Mesenchymal stem cell (in vitro differentiated cells and primary cell): ENCODE results near the gene RIPK4.

Source experiments
- DNase-seq: peaks from one replicate; pipeline ENCODE4 v3.0.0-alpha.2; 2013
- H2AFZ ChIP-seq: one replicate; pipeline ENCODE4 v1.6.1; 2013; ENCODE audit warnings: low read depth, mild to moderate bottlenecking, control low read depth, inconsistent platforms, low read length, moderate library complexity
- H2AK5ac ChIP-seq: 2 replicates; pipeline ENCODE4 v1.6.1; 2013; ENCODE audit warnings: low read length, moderate library complexity, mild to moderate bottlenecking, inconsistent platforms; ENCODE audit not compliant: severe bottlenecking
- H2BK120ac ChIP-seq: one replicate; pipeline ENCODE4 v1.6.1; 2013; ENCODE audit warnings: low read depth, mild to moderate bottlenecking, inconsistent platforms, low read length, moderate library complexity
- H2BK12ac ChIP-seq, 2 experiments: one replicate each; pipeline ENCODE4 v1.6.1; 2013; ENCODE audit warnings: inconsistent platforms in 2 of 2, low read length in 2 of 2, mild to moderate bottlenecking in 2 of 2, moderate library complexity in 2 of 2, control low read depth in 1 of 2
- H2BK15ac ChIP-seq: one replicate; pipeline ENCODE4 v1.6.1; 2013; ENCODE audit warnings: mild to moderate bottlenecking, low read depth, inconsistent platforms; ENCODE audit not compliant: poor library complexity, severe bottlenecking
- H2BK5ac ChIP-seq: 2 replicates; pipeline ENCODE4 v1.6.1; 2013; ENCODE audit warnings: low read depth, mild to moderate bottlenecking, low read length, control low read depth, inconsistent platforms; ENCODE audit not compliant: poor library complexity, severe bottlenecking
- H3K14ac ChIP-seq, 2 experiments: one replicate each; pipeline ENCODE4 v1.6.1; 2013; ENCODE audit warnings: inconsistent platforms in 2 of 2, low read length in 2 of 2, control low read depth in 1 of 2, mild to moderate bottlenecking in 1 of 2, moderate library complexity in 1 of 2
- H3K18ac ChIP-seq, 2 experiments: one replicate each; pipeline ENCODE4 v1.6.1; 2013; ENCODE audit warnings: inconsistent platforms in 2 of 2, low read length in 2 of 2, control low read depth in 1 of 2, low read depth in 1 of 2, mild to moderate bottlenecking in 1 of 2
- H3K23ac ChIP-seq, 2 experiments: one replicate each; pipeline ENCODE4 v1.6.1; 2013; ENCODE audit warnings: inconsistent platforms in 2 of 2, low read length in 2 of 2, mild to moderate bottlenecking in 2 of 2, moderate library complexity in 2 of 2, control low read depth in 1 of 2
- H3K27ac ChIP-seq: 2 replicates; pipeline ENCODE4 v1.5.1; 2013; ENCODE audit warnings: mild to moderate bottlenecking, moderate library complexity, low read length, control low read depth, inconsistent platforms; ENCODE audit not compliant: poor library complexity, severe bottlenecking
- H3K27me3 ChIP-seq, 2 experiments: 2 replicates each; pipeline versions ENCODE4 v1.6.1 to v1.7.0; 2013; ENCODE audit warnings: low read length in 2 of 2, mild to moderate bottlenecking in 2 of 2, moderate library complexity in 2 of 2, control low read depth in 1 of 2, inconsistent platforms in 1 of 2; ENCODE audit not compliant: control insufficient read depth in 1 of 2, insufficient read depth in 1 of 2
- H3K36me3 ChIP-seq, 2 experiments: 2 replicates each; pipeline versions ENCODE4 v1.6.1 to v1.7.0; 2013; ENCODE audit warnings: low read length in 2 of 2, control low read depth in 1 of 2, inconsistent platforms in 1 of 2, low read depth in 1 of 2, mild to moderate bottlenecking in 1 of 2; ENCODE audit not compliant: insufficient read depth in 2 of 2, control insufficient read depth in 1 of 2
- H3K4ac ChIP-seq, 2 experiments: one replicate each; pipeline ENCODE4 v1.6.1; 2013; ENCODE audit warnings: inconsistent platforms in 2 of 2, low read length in 2 of 2, mild to moderate bottlenecking in 2 of 2, moderate library complexity in 2 of 2, control low read depth in 1 of 2, low read depth in 1 of 2
- H3K4me1 ChIP-seq: 2 replicates; pipeline ENCODE4 v1.6.1; 2013; ENCODE audit warnings: low read depth, low read length, control low read depth; ENCODE audit not compliant: control insufficient read depth, insufficient read depth
- H3K4me2 ChIP-seq: 2 replicates; pipeline ENCODE4 v1.6.1; 2013; ENCODE audit warnings: low read length, mild to moderate bottlenecking, inconsistent platforms; ENCODE audit not compliant: poor library complexity, severe bottlenecking
- H3K4me3 ChIP-seq, 2 experiments: 2 replicates each; pipeline versions ENCODE4 v1.5.1 to v1.7.0; 2013; ENCODE audit warnings: low read length in 2 of 2, mild to moderate bottlenecking in 2 of 2, control low read depth in 1 of 2, low read depth in 1 of 2; ENCODE audit not compliant: insufficient read depth in 1 of 2
- H3K79me1 ChIP-seq: replicated peaks from 2 replicates; pipeline ENCODE4 v1.6.1; 2013; ENCODE audit warnings: mild to moderate bottlenecking, control low read depth, low read length, inconsistent platforms; ENCODE audit not compliant: poor library complexity, severe bottlenecking
- H3K9ac ChIP-seq: 2 replicates; pipeline ENCODE4 v1.7.0; 2013; ENCODE audit warnings: mild to moderate bottlenecking, low read length, moderate library complexity
- H3K9me3 ChIP-seq: 2 replicates; pipeline ENCODE4 v1.7.0; 2013; ENCODE audit warnings: mild to moderate bottlenecking, low read length; ENCODE audit not compliant: control insufficient read depth
- H4K8ac ChIP-seq: one replicate; pipeline ENCODE4 v1.6.1; 2013; ENCODE audit warnings: inconsistent platforms, mild to moderate bottlenecking, low read length, moderate library complexity
- H4K91ac ChIP-seq: one replicate; pipeline ENCODE4 v1.6.1; 2013; ENCODE audit warnings: mild to moderate bottlenecking, low read length, inconsistent platforms
- WGBS: methylation state at CpG from one replicate; pipeline ENCODE4 v1.1.7; 2013; ENCODE audit warnings: mixed read lengths; 5-methylcytosine and 5-hydroxymethylcytosine counted together

Gene RIPK4

DNA sequence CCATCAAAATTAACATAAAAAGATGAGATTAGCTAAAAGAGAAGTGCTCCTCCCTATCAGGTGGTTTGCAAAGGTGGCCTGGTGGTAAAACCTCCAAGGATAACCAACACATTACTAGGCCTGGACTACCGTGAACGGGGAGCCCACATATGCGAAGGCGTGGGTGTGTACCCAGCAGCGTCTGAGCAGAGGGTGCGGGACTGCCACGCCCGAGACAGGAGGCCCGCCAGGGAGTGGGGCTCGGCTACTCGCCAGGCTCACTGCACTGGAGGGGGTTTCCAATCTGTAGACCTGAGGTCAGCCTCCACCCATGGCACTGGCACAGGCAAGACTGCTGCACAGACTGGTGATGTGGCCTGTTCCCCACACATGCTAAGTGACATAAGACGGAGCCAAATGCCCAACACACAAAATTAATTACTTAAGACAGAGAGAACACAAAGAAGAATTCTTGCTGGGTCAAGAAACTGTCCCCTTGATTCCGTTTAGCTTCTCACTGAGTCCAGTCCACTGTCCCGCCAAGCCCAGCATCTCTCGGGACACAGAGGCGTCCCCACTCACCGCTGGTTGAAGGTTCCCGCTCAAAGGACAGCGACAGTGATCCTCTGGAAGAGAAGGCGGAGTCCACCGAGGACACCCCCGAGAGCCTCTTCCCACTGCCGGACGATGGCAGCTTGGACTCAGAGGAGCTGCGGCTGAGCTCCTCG, 23.4 kb downstream of the RIPK4 start:
- Histone ChIP-seq H3K4me1 (no peaks in the 10 kb centered on the region), H3K4me3 (no peak overlapping the region), H4K91ac (no peak overlapping the region), H2BK120ac (no peak overlapping the region), H2BK12ac (no peak overlapping the region), H3K9ac (no peak overlapping the region), H3K4ac (no peak overlapping the region), H3K36me3 (peaks cover 0 to 83% of the 10 kb centered on the region in 2 experiments), H3K79me1 (peaks cover 5% of the 10 kb centered on the region), H3K27ac (no peak overlapping the region), H3K23ac (no peak overlapping the region), H2BK15ac (no peak overlapping the region), H3K27me3 (peaks cover 0 to 46% of the 10 kb centered on the region in 2 experiments), H2BK5ac (no peak overlapping the region), H3K18ac (no peak overlapping the region), H2AFZ (no peak overlapping the region), H4K8ac (no peak overlapping the region), H3K9me3 (peaks cover 4% of the 10 kb centered on the region), H3K4me2 (no peak overlapping the region), H3K14ac (no peak overlapping the region), H2AK5ac (no peak overlapping the region)
- WGBS = 95% methylated on average over 26 of the region's 26 CpGs
- DNase-seq = no peak

DNA sequence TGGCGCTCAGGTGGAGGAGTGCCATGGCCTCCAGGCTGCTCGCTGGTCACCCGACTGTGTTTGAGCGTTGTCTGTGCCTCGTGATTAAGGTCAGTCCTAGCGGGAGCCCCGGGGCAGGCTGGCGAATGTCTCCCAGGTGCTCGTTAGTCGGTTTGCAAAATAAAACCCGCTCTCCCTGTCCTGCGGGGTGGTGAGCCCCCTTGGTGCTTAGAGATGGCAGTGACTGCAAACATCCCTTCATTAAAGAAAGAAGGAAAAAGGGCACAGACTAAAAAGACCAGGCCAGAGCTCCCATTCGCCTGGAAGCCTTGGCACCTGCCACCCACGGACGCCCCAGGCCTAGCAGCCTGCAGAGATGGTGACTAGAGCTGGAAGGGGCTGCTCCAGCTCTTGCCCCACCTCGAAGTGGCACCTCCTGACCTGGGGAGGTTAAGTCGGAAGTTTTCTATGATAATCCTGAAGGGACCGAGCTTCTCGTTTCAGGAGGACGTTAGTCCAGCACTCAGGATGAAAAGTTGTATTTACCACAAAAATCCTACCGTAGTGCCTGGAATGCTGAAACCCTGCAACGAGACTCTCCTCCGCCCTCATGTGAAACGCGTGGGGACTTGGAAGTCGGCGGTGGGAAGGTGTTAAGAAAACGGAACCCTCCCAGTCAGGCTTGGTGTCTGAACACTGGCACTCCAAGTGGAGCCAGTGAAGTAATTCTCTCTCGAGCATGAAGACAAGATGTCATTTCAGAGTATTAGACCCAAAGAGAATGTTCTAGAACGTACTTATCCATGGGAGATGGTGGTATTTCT, 24.6 kb downstream of the RIPK4 start:
- no peak overlapping the region for H3K23ac ChIP-seq
- H3K27me3 ChIP-seq = peaks cover 0 to 48% of the 10 kb centered on the region in 2 experiments
- no peak overlapping the region for H4K91ac ChIP-seq

GRCh38 chr21:41741253-41742072, 25.4 kb downstream of the RIPK4 start:
- Histone ChIP-seq H3K9ac (no peak overlapping the region), H3K27ac (no peak overlapping the region), H2BK5ac (no peak overlapping the region), H2AFZ (no peak overlapping the region), H3K4me1 (no peaks in the 10 kb centered on the region), H2AK5ac (no peak overlapping the region), H3K27me3 (peaks cover 0 to 52% of the 10 kb centered on the region in 2 experiments), H3K4ac (no peak overlapping the region), H3K79me1 (peaks cover 3% of the 10 kb centered on the region), H2BK120ac (no peak overlapping the region), H3K14ac (no peak overlapping the region), H3K4me3 (no peak overlapping the region), H3K23ac (no peak overlapping the region), H2BK15ac (no peak overlapping the region), H2BK12ac (no peak overlapping the region), H3K36me3 (peaks cover 0 to 76% of the 10 kb centered on the region in 2 experiments), H4K91ac (no peak overlapping the region), H3K9me3 (peaks cover 23% of the 10 kb centered on the region), H4K8ac (no peak overlapping the region), H3K4me2 (no peak overlapping the region), H3K18ac (no peak overlapping the region)
- 91% methylated on average over 55 of the region's 55 CpGs for WGBS
- DNase-seq = no peak

More for the DNA sequence above, 24.6 kb downstream of the RIPK4 start:
- peaks cover 16% of the 10 kb centered on the region for H3K9me3 ChIP-seq
- H3K27ac ChIP-seq = no peak overlapping the region
- H2BK15ac ChIP-seq = no peak overlapping the region
- H3K18ac ChIP-seq = no peak overlapping the region
- DNase-seq = no peak
- H2BK12ac ChIP-seq = no peak overlapping the region
- no peak overlapping the region for H3K14ac ChIP-seq
- H3K4me2 ChIP-seq = no peak overlapping the region
- H2AK5ac ChIP-seq = no peak overlapping the region
- H4K8ac ChIP-seq = no peak overlapping the region
- no peak overlapping the region for H3K4ac ChIP-seq
- H3K4me1 ChIP-seq = no peaks in the 10 kb centered on the region
- peaks cover 0 to 79% of the 10 kb centered on the region in 2 experiments for H3K36me3 ChIP-seq
- H3K4me3 ChIP-seq = no peak overlapping the region
- H3K79me1 ChIP-seq = peaks cover 3% of the 10 kb centered on the region
- no peak overlapping the region for H3K9ac ChIP-seq
- no peak overlapping the region for H2BK120ac ChIP-seq
- no peak overlapping the region for H2AFZ ChIP-seq
- H2BK5ac ChIP-seq = no peak overlapping the region
- WGBS = 87% methylated on average over 30 of the region's 30 CpGs
